ENCODE results near the gene ARHGAP31.

DNA sequence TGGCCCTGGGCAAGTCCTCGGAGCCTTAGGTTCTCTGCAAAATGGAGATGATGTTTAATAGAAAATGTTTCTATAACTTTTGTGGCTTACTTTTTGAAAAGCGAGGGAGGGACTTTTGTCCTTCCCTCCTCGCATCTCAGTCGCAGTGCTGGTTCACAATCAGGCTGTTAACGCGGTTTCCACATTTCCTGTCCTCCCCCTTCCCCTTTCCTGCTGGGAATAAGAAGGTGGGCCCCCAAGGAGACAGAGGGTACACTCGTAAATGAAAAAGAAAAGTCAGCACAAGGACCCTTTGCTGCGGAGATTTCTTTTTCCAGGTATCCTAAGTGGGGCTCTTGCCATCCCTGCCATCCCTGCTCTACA, 29.5 kb downstream of the ARHGAP31 start:
- TF ChIP-seq POLR2A (IDR thresholded peaks at IDR 0.05), result no peak
- TF ChIP-seq, protein P1, sequence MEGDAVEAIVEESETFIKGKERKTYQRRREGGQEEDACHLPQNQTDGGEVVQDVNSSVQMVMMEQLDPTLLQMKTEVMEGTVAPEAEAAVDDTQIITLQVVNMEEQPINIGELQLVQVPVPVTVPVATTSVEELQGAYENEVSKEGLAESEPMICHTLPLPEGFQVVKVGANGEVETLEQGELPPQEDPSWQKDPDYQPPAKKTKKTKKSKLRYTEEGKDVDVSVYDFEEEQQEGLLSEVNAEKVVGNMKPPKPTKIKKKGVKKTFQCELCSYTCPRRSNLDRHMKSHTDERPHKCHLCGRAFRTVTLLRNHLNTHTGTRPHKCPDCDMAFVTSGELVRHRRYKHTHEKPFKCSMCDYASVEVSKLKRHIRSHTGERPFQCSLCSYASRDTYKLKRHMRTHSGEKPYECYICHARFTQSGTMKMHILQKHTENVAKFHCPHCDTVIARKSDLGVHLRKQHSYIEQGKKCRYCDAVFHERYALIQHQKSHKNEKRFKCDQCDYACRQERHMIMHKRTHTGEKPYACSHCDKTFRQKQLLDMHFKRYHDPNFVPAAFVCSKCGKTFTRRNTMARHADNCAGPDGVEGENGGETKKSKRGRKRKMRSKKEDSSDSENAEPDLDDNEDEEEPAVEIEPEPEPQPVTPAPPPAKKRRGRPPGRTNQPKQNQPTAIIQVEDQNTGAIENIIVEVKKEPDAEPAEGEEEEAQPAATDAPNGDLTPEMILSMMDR (IDR thresholded peaks at IDR 0.05), result no peak

Measured in tibial nerve (tissue), 3 donors.